Thoracic aorta (tissue), 2 donors: ENCODE results near the gene ARR3. TPM values are rescaled to one million over a fixed set of nuclear protein-coding genes. Genes with fewer than 3 reads are reported as not detected.

Experiments
- ATAC-seq: fragments of 150-250 bp; one replicate; pipeline ENCODE4 v1.8.0; 2017; ENCODE audit warnings: low read depth; ENCODE audit not compliant: insufficient number of reproducible peaks, low FRiP score
- DNase-seq: peaks from one replicate; pipeline ENCODE4 v3.0.0-alpha.2; 2020; ENCODE audit warnings: low spot score
- H3K27ac ChIP-seq, 2 donors: fragments of 200-600 bp; sonication (generic); 1 replicate in 1 of 2; 2 replicates in 1 of 2; pipeline ENCODE4 v1.5.1; 2016; ENCODE audit warnings: mild to moderate bottlenecking in 2 of 2, moderate library complexity in 2 of 2
- H3K27me3 ChIP-seq: fragments of 200-600 bp; sonication (generic); replicated peaks from 2 replicates; pipeline ENCODE4 v1.6.0; 2016; ENCODE audit warnings: mild to moderate bottlenecking; ENCODE audit not compliant: insufficient read depth
- H3K36me3 ChIP-seq: fragments of 200-600 bp; sonication (generic); one replicate; pipeline ENCODE4 v1.5.1; 2016
- H3K4me1 ChIP-seq, 2 donors: fragments of 200-600 bp; sonication (generic); 1 replicate in 1 of 2; 2 replicates in 1 of 2; pipeline versions ENCODE4 v1.5.1 to v1.6.0; 2016; ENCODE audit warnings: low read depth in 2 of 2, mild to moderate bottlenecking in 1 of 2; ENCODE audit not compliant: control insufficient read depth in 1 of 2
- H3K4me3 ChIP-seq: fragments of 200-600 bp; sonication (generic); 2 replicates; pipeline ENCODE4 v1.5.1; 2016; ENCODE audit warnings: mild to moderate bottlenecking
- H3K9me3 ChIP-seq: fragments of 200-600 bp; sonication (generic); 2 replicates; pipeline ENCODE4 v1.5.1; 2016
- total RNA-seq, 2 donors: library from RNA; depleted of rRNA; stranded (reverse); fragments of >200 nt; gene quantifications; one replicate each; pipeline versions ENCODE4 v1.1.0 to v1.2.3, GENCODE V29; 2016
- TF ChIP-seq, protein P1 (sequence below): fragments of 200-600 bp; sonication (generic); IDR thresholded peaks from one replicate; pipeline ENCODE4 v1.5.1; 2019; ENCODE audit warnings: antibody characterized with exemption

The ARR3 gene
- total RNA-seq, 2 donors from 2014 or later, result not detected

GRCh38 chrX:70289793-70290770 is 21.9 kb downstream of the ARR3 start, which contains the start of the genes KIF4A and PDZD11:
TSS of gene KIF4A (plus strand) at chrX:70290104. CDS start at chrX:70290459, 355 bp downstream.
TSS of gene PDZD11 (minus strand) at chrX:70289927. CDS start at chrX:70289341, 586 bp downstream.
- H3K36me3 ChIP-seq, result no peaks in the 10 kb centered on the region
- TF ChIP-seq, protein P1, sequence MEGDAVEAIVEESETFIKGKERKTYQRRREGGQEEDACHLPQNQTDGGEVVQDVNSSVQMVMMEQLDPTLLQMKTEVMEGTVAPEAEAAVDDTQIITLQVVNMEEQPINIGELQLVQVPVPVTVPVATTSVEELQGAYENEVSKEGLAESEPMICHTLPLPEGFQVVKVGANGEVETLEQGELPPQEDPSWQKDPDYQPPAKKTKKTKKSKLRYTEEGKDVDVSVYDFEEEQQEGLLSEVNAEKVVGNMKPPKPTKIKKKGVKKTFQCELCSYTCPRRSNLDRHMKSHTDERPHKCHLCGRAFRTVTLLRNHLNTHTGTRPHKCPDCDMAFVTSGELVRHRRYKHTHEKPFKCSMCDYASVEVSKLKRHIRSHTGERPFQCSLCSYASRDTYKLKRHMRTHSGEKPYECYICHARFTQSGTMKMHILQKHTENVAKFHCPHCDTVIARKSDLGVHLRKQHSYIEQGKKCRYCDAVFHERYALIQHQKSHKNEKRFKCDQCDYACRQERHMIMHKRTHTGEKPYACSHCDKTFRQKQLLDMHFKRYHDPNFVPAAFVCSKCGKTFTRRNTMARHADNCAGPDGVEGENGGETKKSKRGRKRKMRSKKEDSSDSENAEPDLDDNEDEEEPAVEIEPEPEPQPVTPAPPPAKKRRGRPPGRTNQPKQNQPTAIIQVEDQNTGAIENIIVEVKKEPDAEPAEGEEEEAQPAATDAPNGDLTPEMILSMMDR, result no peak
- peak within 1 kb of the TSS; percentile 73 for H3K4me3 ChIP-seq
- no peaks in the 10 kb centered on the region for H3K9me3 ChIP-seq
- no peaks in the 10 kb centered on the region for H3K27me3 ChIP-seq
- no peaks in the 10 kb centered on the region for H3K4me1 ChIP-seq
- peak within 1 kb of the TSS; percentile 50 to 80 for H3K27ac ChIP-seq
- ATAC-seq (no peak), DNase-seq (peak; percentile 9)

DNA sequence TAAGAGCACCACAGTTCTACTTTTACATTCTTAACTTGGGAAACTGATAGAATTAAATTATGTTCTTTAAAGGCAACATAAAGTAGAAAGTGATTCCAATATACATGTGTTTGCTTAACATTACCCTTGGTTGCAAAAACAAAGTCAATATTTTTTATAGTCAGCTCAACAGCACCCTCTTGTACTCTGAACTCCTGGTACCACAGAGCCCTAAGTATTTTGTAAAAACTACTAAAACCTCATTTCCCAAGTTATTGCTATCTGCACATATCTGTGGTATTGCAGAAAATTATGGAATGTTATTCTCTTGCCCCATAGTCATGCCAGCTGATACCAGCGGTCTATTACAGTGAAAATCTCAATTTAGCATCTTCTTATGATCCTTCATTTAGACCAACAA is 24.7 kb downstream of the ARR3 start:
- H3K4me3 ChIP-seq, result no peak overlapping the region
- no peaks in the 10 kb centered on the region for H3K4me1 ChIP-seq
- no peaks in the 10 kb centered on the region for H3K36me3 ChIP-seq
- no peaks in the 10 kb centered on the region for H3K27me3 ChIP-seq
- H3K9me3 ChIP-seq, result no peaks in the 10 kb centered on the region
- TF ChIP-seq, protein P1, result no peak
- DNase-seq, result no peak
- H3K27ac ChIP-seq, result no peak overlapping the region
- ATAC-seq, result no peak

DNA sequence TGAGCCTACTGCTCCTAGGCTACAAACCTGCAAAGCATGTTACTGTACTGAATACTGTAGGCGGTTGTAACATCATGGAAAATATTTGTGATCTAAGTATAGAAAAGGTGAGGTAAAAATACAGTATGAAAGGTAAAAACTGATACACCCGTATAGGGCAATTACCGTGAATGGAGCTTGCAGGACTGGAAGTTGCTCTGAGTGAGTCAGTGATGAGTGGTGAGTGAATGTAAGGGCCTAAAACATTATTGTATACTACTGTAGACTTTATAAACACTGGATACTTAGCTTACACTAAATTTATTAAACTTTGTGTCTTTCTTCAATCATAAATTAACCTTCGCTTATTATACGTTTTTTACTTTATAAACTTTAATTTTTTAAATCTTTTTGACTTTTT is 25.5 kb downstream of the ARR3 start:
- no peak for ATAC-seq
- no peak overlapping the region for H3K4me3 ChIP-seq
- no peaks in the 10 kb centered on the region for H3K9me3 ChIP-seq
- H3K27me3 ChIP-seq, result no peaks in the 10 kb centered on the region
- TF ChIP-seq, protein P1, result no peak
- no peaks in the 10 kb centered on the region for H3K36me3 ChIP-seq
- no peak for DNase-seq
- H3K4me1 ChIP-seq, result no peaks in the 10 kb centered on the region
- H3K27ac ChIP-seq, result no peak overlapping the region

DNA sequence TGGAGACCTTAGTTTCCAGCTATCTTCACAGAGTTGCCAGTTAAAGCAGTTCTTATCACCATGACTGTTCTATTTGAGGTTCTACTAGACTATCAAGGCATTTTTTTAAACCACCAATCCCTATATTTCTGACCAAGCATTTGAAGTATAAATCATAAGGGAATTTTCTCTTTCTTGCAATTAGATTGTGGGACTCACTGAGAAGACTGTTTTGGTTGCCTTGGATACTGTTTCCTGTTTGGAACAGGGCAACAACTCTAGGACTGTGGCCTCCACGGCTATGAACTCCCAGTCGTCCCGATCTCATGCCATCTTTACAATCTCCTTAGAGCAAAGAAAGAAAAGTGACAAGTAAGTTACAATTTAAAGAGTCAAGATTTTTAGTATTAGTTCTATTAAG is 33.6 kb downstream of the ARR3 start:
- H3K9me3 ChIP-seq, result no peaks in the 10 kb centered on the region
- ATAC-seq (no peak), DNase-seq (no peak)
- H3K4me3 ChIP-seq, result no peak overlapping the region
- no peaks in the 10 kb centered on the region for H3K4me1 ChIP-seq
- TF ChIP-seq, protein P1, result no peak
- no peak overlapping the region for H3K27ac ChIP-seq
- H3K27me3 ChIP-seq, result no peaks in the 10 kb centered on the region
- no peaks in the 10 kb centered on the region for H3K36me3 ChIP-seq

- Histone ChIP-seq H3K27me3 (no peaks in the 10 kb centered on the region), H3K4me1 (no peaks in the 10 kb centered on the region), H3K9me3 (no peaks in the 10 kb centered on the region), H3K4me3 (no peak overlapping the region), H3K36me3 (no peaks in the 10 kb centered on the region), H3K27ac (no peak overlapping the region)
- DNase-seq (no peak), ATAC-seq (no peak)
- TF ChIP-seq, protein P1, result no peak
Measured at GRCh38 chrX:70313503-70313902, 45.4 kb downstream of the ARR3 start.
